DOHH2 (cell line): Measurements from ENCODE around the gene TFB1M.

Experiments
- EZH2phosphoT487 ChIP-seq: fragments of 200-600 bp; sonication (generic); IDR thresholded peaks from 2 replicates; pipeline ENCODE4 v1.6.1; 2017; ENCODE audit warnings: borderline replicate concordance, mild to moderate bottlenecking, antibody characterized with exemption, low read length, moderate library complexity, mixed read lengths
- TF ChIP-seq, protein P1 (sequence below): fragments of 200-600 bp; sonication (generic); IDR thresholded peaks from one replicate; pipeline ENCODE4 v1.5.1; 2014; ENCODE audit warnings: antibody characterized with exemption, mild to moderate bottlenecking, low read depth, low read length; ENCODE audit not compliant: poor library complexity, severe bottlenecking

DNA sequence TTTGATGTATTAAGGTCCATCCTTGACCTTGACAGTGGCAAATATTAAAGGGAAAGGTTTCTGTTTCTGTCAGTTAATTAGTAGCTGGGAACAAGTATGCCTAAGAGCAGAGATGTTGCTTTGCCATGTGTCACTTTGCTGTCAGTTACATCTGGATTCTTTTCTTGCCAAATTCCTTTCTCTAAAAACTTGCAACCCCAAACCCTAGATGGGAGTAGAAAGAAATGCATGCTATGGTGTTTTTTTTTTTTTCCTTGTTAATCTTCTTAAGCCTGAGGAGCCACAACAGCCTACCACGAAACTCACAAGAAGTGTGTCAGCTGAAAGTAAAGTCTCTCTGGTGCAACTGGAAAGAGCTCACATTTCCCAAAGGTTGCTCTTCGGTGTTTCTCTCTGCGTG lies 68.5 kb downstream of the TFB1M start:
- TF ChIP-seq, protein P1, sequence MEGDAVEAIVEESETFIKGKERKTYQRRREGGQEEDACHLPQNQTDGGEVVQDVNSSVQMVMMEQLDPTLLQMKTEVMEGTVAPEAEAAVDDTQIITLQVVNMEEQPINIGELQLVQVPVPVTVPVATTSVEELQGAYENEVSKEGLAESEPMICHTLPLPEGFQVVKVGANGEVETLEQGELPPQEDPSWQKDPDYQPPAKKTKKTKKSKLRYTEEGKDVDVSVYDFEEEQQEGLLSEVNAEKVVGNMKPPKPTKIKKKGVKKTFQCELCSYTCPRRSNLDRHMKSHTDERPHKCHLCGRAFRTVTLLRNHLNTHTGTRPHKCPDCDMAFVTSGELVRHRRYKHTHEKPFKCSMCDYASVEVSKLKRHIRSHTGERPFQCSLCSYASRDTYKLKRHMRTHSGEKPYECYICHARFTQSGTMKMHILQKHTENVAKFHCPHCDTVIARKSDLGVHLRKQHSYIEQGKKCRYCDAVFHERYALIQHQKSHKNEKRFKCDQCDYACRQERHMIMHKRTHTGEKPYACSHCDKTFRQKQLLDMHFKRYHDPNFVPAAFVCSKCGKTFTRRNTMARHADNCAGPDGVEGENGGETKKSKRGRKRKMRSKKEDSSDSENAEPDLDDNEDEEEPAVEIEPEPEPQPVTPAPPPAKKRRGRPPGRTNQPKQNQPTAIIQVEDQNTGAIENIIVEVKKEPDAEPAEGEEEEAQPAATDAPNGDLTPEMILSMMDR, result no peak
- no peak for TF ChIP-seq EZH2phosphoT487
